ENCODE data around the gene PGAM2.
A peak's percentile ranks its signal among the peaks of the same experiment; 100 is the strongest.
"Not testable (repeated sequence)": the region's sequence is repeated elsewhere in the genome, so short reads cannot be mapped to it uniquely, and the experiment has no call there.

Gene PGAM2

DNA sequence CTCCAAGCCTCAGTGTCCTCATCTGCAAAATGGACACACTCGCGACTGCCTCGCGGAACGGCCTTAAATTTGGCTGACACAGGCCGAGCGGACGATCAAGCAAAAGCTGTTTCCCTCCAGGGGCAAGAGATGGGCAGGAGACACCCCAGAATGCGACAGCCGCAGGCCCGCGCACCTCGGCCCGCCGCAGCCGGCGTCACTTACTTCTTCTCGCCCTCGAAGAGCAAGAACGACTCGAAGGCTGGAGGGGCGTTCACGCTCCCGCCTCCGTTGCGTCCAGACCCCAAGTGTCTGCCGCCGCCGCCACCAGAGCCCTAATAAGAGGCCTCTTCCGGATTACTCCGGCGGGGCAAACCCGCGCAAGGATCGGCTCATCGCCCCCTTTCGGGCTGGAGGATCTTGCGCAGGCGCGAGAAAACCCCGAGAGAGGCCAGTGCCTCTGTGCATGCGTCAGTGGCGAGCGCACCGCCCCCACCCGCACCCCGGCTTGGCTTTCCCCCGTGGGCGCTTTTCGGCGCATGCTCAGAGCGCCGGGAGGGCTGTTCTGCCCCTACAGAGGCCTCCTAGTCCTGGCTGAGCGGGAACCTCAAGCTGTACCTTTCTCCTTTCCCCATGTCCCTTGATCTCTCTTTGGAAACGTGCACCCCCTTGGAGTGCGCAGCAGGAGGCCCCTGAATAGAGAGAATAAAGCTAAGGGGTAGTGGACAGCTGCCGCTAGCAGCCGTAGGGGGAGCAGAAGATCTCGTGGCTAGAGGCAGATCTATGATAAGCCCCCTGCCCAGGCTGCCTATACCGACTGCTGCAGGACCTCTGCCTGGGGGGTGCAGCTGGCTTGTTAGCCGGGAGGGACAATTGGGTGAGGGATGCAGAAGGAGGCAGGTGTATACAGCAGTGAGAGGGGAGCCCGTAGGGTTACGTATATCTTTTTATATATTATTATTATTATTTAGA is 46.2 kb downstream of the PGAM2 start:
- TF ChIP-seq, protein P1, sequence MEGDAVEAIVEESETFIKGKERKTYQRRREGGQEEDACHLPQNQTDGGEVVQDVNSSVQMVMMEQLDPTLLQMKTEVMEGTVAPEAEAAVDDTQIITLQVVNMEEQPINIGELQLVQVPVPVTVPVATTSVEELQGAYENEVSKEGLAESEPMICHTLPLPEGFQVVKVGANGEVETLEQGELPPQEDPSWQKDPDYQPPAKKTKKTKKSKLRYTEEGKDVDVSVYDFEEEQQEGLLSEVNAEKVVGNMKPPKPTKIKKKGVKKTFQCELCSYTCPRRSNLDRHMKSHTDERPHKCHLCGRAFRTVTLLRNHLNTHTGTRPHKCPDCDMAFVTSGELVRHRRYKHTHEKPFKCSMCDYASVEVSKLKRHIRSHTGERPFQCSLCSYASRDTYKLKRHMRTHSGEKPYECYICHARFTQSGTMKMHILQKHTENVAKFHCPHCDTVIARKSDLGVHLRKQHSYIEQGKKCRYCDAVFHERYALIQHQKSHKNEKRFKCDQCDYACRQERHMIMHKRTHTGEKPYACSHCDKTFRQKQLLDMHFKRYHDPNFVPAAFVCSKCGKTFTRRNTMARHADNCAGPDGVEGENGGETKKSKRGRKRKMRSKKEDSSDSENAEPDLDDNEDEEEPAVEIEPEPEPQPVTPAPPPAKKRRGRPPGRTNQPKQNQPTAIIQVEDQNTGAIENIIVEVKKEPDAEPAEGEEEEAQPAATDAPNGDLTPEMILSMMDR (IDR thresholded peaks at IDR 0.05; ENCODE audit: low read depth, low read length, missing control alignments), result peak; percentile 59
- in situ Hi-C loops (cut with HindIII; ENCODE audit: low sequenced_read_pairs), result not testable (repeated sequence)
- H3K4me3 ChIP-seq (ENCODE audit: low read depth, low read length), result peak overlapping the region; percentile 65
- peak; percentile 92 for DNase-seq (ENCODE audit: low read depth)

DNA sequence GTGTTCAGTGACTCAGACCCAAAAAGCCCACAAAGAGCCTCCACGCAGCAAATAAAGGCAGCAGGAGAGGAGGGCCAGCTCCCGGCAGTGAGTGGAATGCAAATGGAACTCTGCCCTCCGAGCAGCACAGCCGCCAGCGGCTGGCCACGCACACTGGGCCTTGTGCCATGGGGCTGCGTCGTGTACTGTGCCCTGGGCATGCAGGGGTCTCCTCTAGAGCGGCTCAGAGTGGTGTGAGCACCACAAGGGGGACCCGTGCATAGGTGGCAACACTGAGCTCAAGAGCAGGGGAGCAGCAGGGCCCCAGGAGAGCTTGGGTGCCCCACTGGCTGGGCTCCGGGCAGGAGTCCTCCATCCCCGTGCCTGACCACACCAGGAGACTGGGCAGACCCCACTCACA is 50.3 kb downstream of the PGAM2 start:
- in situ Hi-C loops (cut with HindIII; ENCODE audit: low sequenced_read_pairs); H3K4me3 ChIP-seq (ENCODE audit: low read depth, low read length); DNase-seq (ENCODE audit: low read depth): not testable (repeated sequence)
